Activated gamma-delta T cell (primary cell): ENCODE data around the gene TMEM125.

ENCODE experiments used
- DNase-seq: peaks from one replicate; lab custom pipeline; 2025; lab: John Stamatoyannopoulos, UW

Gene TMEM125

GRCh38 chr1:43293896-43294760, 24.3 kb downstream of the TMEM125 start:
- DNase-seq = no peak

DNA sequence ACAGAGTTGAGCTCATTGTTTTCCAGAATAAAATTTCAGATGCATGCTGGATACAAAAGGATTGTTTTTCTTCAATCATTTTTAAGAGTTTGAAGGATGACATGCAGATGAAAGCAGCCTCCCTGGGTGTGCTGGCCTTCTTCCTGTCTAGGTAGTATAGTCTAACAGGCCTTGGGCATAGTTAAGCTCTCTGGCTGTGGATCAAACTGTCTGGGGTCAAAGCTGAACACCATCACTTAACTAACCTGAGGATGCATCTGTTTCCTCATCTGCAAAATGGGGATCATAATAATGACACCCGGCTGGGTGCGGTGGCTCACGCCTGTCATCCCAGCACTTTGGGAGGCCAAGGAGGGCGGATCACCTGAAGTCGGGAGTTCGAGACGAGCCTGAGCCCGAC, 25.0 kb downstream of the TMEM125 start:
- DNase-seq = no peak

DNA sequence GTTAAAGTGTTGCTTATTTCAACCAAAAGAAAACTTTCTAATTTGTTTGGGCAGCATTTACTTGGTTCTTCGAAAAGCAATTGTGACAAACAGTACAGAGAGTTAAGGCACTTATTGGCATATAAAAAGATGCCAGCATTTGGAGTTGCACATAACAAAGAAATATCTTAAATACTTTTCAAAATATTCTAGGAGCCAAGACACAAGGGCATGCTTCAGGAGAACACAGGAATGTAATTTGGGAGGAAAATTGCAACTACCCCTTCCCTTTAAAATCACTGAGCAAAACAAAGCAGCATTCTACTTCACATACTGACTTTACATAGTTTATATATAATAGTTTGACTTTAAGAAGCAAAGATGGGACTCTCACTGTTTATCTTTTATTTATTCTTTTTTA, 26.4 kb downstream of the TMEM125 start:
- no peak for DNase-seq

DNA sequence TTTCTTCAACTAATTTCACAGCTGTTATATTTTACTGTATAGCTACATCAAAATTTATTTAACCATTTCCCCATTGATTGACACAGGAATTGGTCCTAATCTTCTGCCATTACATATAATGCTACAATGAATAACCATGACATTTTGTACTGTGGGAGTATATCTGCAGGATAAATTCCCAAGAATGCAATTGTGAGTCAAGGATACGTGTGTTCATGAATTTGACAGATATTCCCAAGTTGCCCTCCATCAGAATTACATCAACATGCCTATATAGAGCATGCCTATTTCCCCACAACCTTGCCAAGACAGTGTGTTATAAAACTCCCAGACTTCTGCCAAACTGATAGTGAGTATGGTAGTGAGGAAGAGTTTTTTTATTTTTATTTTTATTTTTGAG, 28.3 kb downstream of the TMEM125 start:
- DNase-seq = no peak

- DNase-seq = no peak
Measured at GRCh38 chr1:43299101-43299500, 29.3 kb downstream of the TMEM125 start.

GRCh38 chr1:43300378-43301094, 30.8 kb downstream of the TMEM125 start, which contains the start of gene TIE1:
TSS of gene TIE1 (plus strand) at chr1:43300982. CDS start at chr1:43301072, 90 bp downstream.
- DNase-seq = no peak

DNA sequence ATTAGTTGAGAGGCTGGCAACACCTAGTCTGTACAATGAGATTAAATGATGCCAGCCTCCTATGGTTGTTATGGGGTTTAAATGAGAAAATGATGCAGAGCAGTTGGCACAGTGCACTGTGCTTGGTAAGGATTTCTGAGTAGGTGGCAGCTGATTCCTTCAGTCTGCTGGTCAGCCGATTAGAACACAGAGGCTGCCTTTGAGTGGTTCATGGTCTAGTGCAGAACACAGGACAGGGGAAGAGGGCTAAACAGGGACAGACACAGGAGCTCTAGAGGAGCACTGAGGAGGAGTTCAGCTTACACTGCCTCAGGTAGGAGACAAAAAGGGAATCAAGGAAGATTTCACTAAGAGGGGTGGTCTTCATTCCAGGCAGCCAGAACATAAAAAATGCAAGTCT, 32.4 kb downstream of the TMEM125 start:
- no peak for DNase-seq

- no peak for DNase-seq
Measured at GRCh38 chr1:43302721-43303470, 33.1 kb downstream of the TMEM125 start.

DNA sequence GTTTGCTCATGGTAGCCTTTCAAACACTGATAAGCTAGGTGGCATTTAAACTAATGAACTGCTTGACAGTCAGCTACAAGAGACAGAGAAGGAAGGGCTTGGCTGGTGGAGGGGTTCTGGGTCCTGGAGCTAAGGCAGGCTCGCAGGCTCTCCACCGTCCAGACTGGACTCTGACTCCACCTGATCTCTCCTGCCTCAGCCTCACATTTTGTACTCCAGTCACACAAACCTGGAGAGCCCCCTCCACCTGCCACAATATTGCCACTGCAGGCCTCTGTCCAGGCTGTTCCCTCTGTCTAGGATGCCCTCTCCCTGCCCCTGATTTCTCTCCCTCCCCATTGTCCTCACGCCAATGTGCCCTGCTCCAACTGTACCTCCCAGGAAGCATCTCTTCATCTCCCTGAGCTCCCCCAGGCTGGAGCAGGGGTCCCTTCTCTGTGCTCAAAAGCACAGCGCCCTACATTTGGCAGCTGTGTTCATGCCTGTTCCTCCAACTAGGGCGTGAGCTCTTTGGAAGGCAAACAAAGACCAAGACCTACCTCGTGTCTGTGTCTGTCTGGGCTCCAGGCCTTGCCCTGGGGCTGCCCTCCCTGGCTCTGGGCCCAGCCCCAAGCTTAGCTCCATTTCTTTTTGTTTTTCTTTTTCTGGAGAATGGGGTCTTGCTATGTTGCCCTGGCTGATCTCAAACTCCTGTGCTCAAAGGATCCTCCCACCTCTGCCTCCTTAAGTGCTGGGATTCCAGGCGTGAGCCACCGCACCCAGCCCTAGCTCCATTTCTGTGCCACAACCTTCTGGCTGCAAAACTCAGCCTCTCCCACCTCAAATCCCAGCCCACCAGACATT, 33.9 kb downstream of the TMEM125 start:
- no peak for DNase-seq

DNA sequence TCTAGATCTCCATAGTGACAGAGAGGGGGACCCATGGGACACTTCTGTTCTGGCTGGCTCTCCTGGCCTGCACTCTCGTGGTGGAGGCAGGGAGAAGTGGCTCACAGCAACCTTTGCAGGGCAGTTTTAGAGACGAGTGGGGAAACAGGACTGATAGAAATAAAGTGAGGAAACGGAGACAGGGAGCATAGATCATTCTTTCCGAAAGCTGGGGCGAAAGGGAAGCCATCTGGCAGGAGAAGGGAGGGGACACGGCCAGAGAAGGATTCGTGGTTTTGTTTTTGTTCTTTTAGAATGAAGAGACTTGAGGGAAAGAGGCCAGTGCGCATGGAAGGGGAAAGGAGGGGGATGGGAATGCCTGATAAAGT, 34.5 kb downstream of the TMEM125 start:
- no peak for DNase-seq

- DNase-seq = no peak
Measured at GRCh38 chr1:43304771-43305300, 35.1 kb downstream of the TMEM125 start.

DNA sequence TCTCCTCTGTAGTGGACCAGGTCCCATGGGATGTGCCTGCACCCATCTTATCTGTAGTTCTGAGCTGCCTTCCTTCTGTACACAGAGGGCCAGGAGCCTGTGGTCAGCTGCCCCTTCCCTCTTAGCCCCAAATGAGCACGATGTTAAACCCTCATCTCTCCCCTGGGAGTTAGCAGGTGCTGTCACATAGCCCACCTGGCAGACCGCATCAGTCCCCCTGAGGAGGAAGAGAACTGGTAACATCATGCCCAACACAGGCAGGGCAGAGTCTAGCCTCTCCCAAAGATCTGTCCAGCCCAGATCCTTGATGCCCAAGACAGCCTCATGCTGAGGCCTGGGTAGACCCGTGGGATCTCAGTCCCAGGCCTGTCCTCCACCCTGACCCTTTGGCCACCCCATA, 35.7 kb downstream of the TMEM125 start:
- DNase-seq = no peak

DNA sequence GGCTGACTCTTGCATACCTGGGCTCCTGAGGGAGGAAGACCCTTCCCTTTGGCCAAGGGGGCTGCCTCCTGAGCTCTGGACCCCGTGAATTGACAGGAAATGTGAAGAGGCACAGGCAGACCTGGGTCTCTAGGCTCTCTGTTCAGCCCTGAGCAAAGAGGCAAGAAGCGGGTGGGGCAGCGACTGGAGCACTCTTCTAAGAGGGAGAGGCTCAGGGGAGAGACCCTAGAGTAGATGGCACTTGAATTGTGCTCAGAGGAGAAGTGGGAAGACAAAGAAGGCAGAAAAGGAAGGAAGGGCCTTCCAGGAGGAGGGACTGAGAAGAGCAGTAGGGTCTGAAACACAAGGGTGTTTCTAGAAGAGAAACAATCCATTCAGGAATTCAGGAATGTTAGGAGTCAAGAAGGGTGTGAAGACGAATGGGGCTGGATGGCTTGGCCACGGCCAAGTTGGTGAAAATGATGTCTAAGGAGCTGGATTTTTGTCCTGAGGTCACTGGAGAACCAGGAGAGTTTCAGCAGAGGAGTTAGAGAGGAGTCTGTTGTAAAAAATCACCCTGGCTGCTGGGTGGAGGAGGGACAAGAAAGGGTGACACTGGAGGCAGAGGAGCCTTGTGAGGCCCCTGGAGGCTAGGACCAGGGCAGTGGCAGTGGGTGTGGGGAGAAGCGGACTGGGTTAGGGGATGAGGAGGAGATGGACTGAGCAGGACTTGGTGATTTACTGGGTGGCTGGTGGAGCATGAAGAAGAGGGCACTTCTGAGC, 36.3 kb downstream of the TMEM125 start:
- no peak for DNase-seq

DNA sequence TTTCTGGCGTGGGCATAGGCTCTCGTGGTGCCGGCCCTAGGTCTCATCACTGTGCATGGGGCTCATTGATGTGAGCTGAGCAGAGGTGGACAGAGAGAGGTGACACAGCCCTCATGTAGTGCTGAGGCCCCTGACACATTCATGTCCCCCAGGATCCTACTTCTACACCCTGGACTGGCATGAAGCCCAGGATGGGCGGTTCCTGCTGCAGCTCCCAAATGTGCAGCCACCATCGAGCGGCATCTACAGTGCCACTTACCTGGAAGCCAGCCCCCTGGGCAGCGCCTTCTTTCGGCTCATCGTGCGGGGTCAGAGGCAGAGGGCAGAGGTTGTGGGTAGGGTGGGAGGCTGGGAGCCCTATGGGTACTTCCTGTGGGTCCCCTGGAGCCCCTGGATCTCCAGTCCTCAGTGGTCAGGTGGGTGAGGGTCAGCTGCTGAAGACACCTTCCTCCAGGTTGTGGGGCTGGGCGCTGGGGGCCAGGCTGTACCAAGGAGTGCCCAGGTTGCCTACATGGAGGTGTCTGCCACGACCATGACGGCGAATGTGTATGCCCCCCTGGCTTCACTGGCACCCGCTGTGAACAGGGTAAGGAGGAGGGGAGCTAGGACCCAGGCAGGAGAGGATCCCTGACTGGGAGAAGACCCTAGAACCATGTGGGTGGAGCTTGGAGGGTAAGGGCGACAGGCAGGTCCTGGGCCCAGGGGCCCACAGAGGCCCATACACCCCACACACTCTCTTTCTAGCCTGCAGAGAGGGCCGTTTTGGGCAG, 37.1 kb downstream of the TMEM125 start:
- DNase-seq = no peak

- no peak for DNase-seq
Measured at GRCh38 chr1:43307458-43308158, 37.8 kb downstream of the TMEM125 start.

GRCh38 chr1:43308635-43309404, 39.0 kb downstream of the TMEM125 start:
- no peak for DNase-seq

DNA sequence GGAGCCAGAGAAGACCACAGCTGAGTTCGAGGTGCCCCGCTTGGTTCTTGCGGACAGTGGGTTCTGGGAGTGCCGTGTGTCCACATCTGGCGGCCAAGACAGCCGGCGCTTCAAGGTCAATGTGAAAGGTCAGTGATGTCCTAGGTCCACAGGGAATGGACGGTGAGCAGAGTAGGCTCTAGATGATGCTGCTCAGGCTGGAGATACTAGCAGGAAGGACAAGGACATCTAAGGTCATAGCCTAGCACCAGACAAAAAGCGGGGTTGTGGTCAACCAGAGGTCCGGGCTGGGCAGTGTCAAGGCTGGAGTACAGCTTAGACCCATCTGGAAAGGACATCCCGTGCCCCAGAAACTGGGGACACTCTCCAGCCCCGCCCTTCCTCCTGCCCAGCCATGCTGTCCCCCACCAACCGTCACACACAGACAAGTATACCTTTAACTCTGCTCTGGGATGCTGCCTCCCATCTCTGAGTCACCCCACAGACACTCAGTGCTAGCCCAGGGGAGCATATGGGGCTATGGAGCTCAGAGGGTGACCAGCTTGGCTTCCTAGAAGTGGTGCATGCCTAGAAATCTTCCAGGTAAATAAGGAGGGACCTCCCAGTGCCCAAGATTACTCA, 39.7 kb downstream of the TMEM125 start:
- DNase-seq = no peak

- no peak for DNase-seq
Measured at GRCh38 chr1:43311521-43311920, 41.7 kb downstream of the TMEM125 start.
